B cell (primary cell): Measurements from ENCODE around the gene N4BP3. TPM values are rescaled to one million over a fixed set of nuclear protein-coding genes. Genes with fewer than 3 reads are reported as not detected.

ENCODE experiments used
- ATAC-seq: fragments of 200-7000 bp; cut with Tn5 transposase; one replicate; pipeline ENCODE4 v1.10.0; 2021; ENCODE audit warnings: low read depth, mild to moderate bottlenecking, moderate number of reproducible peaks, moderate library complexity
- CTCF ChIA-PET: fragments of 350-600 bp; sonication (Branson Sonifier 250); formaldehyde crosslinking; loops from one replicate; lab custom pipeline; 2021; ENCODE audit warnings: antibody characterized with exemption, inconsistent platforms; lab: Charles Lee
- POLR2A ChIA-PET: fragments of 350-600 bp; sonication (Branson Sonifier 250); formaldehyde crosslinking; loops from one replicate; lab custom pipeline; 2021; ENCODE audit warnings: antibody characterized with exemption; lab: Charles Lee
- DNase-seq: peaks from one replicate; pipeline ENCODE4 v3.0.0; 2013
- H2AFZ ChIP-seq: 2 replicates; pipeline ENCODE4 v1.6.1; 2012; ENCODE audit warnings: mild to moderate bottlenecking, low read depth, low read length; ENCODE audit not compliant: insufficient read depth, poor library complexity, severe bottlenecking
- H3K27ac ChIP-seq, 2 donors: 1 replicate in 1 of 2; 2 replicates in 1 of 2; pipeline ENCODE4 v1.5.1; 2012 to 2013; ENCODE audit warnings: low read length in 2 of 2, mild to moderate bottlenecking in 2 of 2, moderate library complexity in 1 of 2
- H3K27me3 ChIP-seq, 4 experiments: fragments of 200-600 bp in 1 of 4; sonication (generic) in 1 of 4; replicated peaks in 1 of 4; 1 replicate in 2 of 4; 2 replicates in 2 of 4; pipeline versions ENCODE4 v1.6.1 to v1.7.0; 2013 to 2016; ENCODE audit warnings: low read length in 3 of 4, mild to moderate bottlenecking in 2 of 4, mixed read lengths in 1 of 4, moderate library complexity in 1 of 4; ENCODE audit not compliant: insufficient read depth in 4 of 4, control insufficient read depth in 3 of 4; ENCODE audit errors: control extremely low read depth in 1 of 4
- H3K36me3 ChIP-seq, 2 experiments: replicated peaks in 1 of 2; 1 replicate in 1 of 2; 2 replicates in 1 of 2; pipeline versions ENCODE4 v1.6.1 to v1.7.1; 2013; ENCODE audit warnings: low read length in 1 of 2; ENCODE audit not compliant: insufficient read depth in 2 of 2, control insufficient read depth in 1 of 2; ENCODE audit errors: control extremely low read depth in 1 of 2, extremely low read depth in 1 of 2
- H3K4me1 ChIP-seq, 2 donors: fragments of 200-600 bp in 1 of 2; sonication (generic) in 1 of 2; 1 replicate in 1 of 2; 2 replicates in 1 of 2; pipeline versions ENCODE4 v1.5.1 to v1.6.1; 2013 to 2017; ENCODE audit warnings: low read length in 2 of 2; ENCODE audit not compliant: control insufficient read depth in 2 of 2, insufficient read depth in 2 of 2
- H3K4me2 ChIP-seq: replicated peaks from 2 replicates; pipeline ENCODE3; 2012; ENCODE audit warnings: mild to moderate bottlenecking, low read depth, low read length; ENCODE audit not compliant: poor library complexity, severe bottlenecking
- H3K4me3 ChIP-seq, 5 experiments: fragments of 200-600 bp in 1 of 5; sonication (generic) in 1 of 5; 1 replicate in 3 of 5; 2 replicates in 2 of 5; pipeline versions ENCODE4 v1.5.1 to v1.7.0; 2011 to 2016; ENCODE audit warnings: low read length in 4 of 5, mild to moderate bottlenecking in 4 of 5, low read depth in 2 of 5, control low read depth in 1 of 5, moderate library complexity in 1 of 5; ENCODE audit not compliant: insufficient read depth in 1 of 5; ENCODE audit errors: control extremely low read depth in 1 of 5, extremely low read depth in 1 of 5
- H3K79me2 ChIP-seq: fragments of 200-600 bp; sonication (generic); one replicate; pipeline ENCODE4 v1.6.0; 2016; ENCODE audit warnings: low read length; ENCODE audit not compliant: control insufficient read depth, insufficient read depth
- H3K9ac ChIP-seq: fragments of 200-600 bp; sonication (generic); 2 replicates; pipeline ENCODE4 v1.6.1; 2017; ENCODE audit warnings: mild to moderate bottlenecking, low read length, moderate library complexity
- H3K9me3 ChIP-seq, 3 donors: one replicate each; pipeline versions ENCODE4 v1.6.1 to v1.7.1; 2013; ENCODE audit warnings: low read length in 2 of 3; ENCODE audit not compliant: control insufficient read depth in 2 of 3, insufficient read depth in 1 of 3; ENCODE audit errors: control extremely low read depth in 1 of 3
- H4K20me1 ChIP-seq: 2 replicates; pipeline ENCODE4 v1.6.0; 2012; ENCODE audit warnings: mild to moderate bottlenecking, low read length; ENCODE audit not compliant: insufficient read depth, control insufficient read depth, poor library complexity, severe bottlenecking
- H3K27ac Mint-ChIP-seq: one replicate; pipeline ENCODE4 v1.8.0; 2021; ENCODE audit warnings: mixed read lengths
- H3K27me3 Mint-ChIP-seq: one replicate; pipeline ENCODE4 v1.8.0; 2021; ENCODE audit warnings: mixed read lengths
- H3K4me1 Mint-ChIP-seq: one replicate; pipeline ENCODE4 v1.8.0; 2021; ENCODE audit warnings: mixed read lengths
- H3K4me3 Mint-ChIP-seq: one replicate; pipeline ENCODE4 v1.8.0; 2021; ENCODE audit warnings: mixed read lengths
- H3K9me3 Mint-ChIP-seq: one replicate; pipeline ENCODE4 v1.8.0; 2022; ENCODE audit warnings: mixed read lengths; ENCODE audit not compliant: insufficient read depth
- CTCF ChIP-seq: fragments of 200-600 bp; IDR thresholded peaks from one replicate; pipeline ENCODE4 v1.8.0; 2022; ENCODE audit warnings: antibody characterized with exemption, mild to moderate bottlenecking
- EZH2 ChIP-seq: IDR thresholded peaks from 2 replicates; pipeline ENCODE4 v1.6.1; 2012; ENCODE audit warnings: borderline replicate concordance, low read depth, mild to moderate bottlenecking, moderate library complexity, low read length; ENCODE audit not compliant: insufficient read depth, poor library complexity, severe bottlenecking
- WGBS: methylation state at CpG from one replicate; pipeline ENCODE4 v1.1.5; 2013; ENCODE audit warnings: missing lambda C conversion rate; ENCODE audit not compliant: insufficient coverage; 5-methylcytosine and 5-hydroxymethylcytosine counted together
- intact Hi-C: fragments of 100-400 bp; cut with micrococcal nuclease; formaldehyde crosslinking; loops from one replicate; pipeline ENCODE4 v1.10.0; 2022
- polyA plus RNA-seq: library from polyadenylated mRNA; depleted of rRNA; stranded (reverse); fragments of >200 nt; gene quantifications from 2 replicates; pipeline ENCODE4 v1.2.3, GENCODE V29; 2012
- total RNA-seq, 2 donors: library from RNA; stranded (reverse); fragments of 120-200 nt in 1 of 2; gene quantifications; 1 replicate in 1 of 2; 2 replicates in 1 of 2; pipeline versions ENCODE4 v1.2.3 to v1.2.4, GENCODE V29; 2013 to 2022

N4BP3 gene
- total and polyA plus RNA-seq, 2 donors (not counting 1 experiment from before 2014, with no cell fraction given), result 13.3 to 48.7 TPM

GRCh38 chr5:178117923-178118701 is 4.8 kb downstream of the N4BP3 start:
- Mint-ChIP-seq H3K4me3 (peak overlapping the region; percentile 78), H3K9me3 (no peaks in the 10 kb centered on the region), H3K4me1 (peaks cover 71% of the 10 kb centered on the region), H3K27ac (peak overlapping the region; percentile 86), H3K27me3 (no peaks in the 10 kb centered on the region)
- ATAC-seq (peak; percentile 14), DNase-seq (peak; percentile 73)
- peaks cover 76% of the 10 kb centered on the region for H4K20me1 ChIP-seq
- no peaks in the 10 kb centered on the region for H3K27me3 ChIP-seq
- peaks cover 0 to 33% of the 10 kb centered on the region in 2 experiments for H3K36me3 ChIP-seq
- peak overlapping the region in 4 of 5 experiments; percentile 9 to 85 (median 36) for H3K4me3 ChIP-seq
- no peaks in the 10 kb centered on the region for H3K9me3 ChIP-seq
- intact Hi-C loops, result loop anchor here (10.0 kb wide), 1 partner anchor 803 kb away; the partner anchor contains the start of gene MXD3
- peak overlapping the region; percentile 81 to 89 for H3K27ac ChIP-seq
- 0% methylated on average over 8 of the region's 18 CpGs for WGBS
- ChIA-PET CTCF (interaction anchor here (1.0 to 8.6 kb wide), 4 partner anchors 12 to 41 kb away, joined by 3 to 92 read pairs (median 16); no protein-coding TSS in a partner anchor), POLR2A (interaction anchor here (0.6 to 1.2 kb wide), 8 partner anchors 10 to 597 kb away, joined by 3 to 9 read pairs (median 5); partner anchors contain the start of gene RMND5B)
- no peak for TF ChIP-seq EZH2
- TF ChIP-seq CTCF, result no peak
- H3K4me1 ChIP-seq, result peaks cover 78 to 87% of the 10 kb centered on the region in 2 donors
- H3K9ac ChIP-seq, result peak overlapping the region; percentile 51
- peaks cover 42% of the 10 kb centered on the region for H3K79me2 ChIP-seq
- H2AFZ ChIP-seq, result no peak overlapping the region
- H3K4me2 ChIP-seq, result peak overlapping the region; percentile 95
